Effector CD4-positive, alpha-beta T cell (primary cell): ENCODE results near the gene ATXN2.
A peak's percentile ranks its signal among the peaks of the same experiment; 100 is the strongest.
"Not testable (repeated sequence)": the region's sequence is repeated elsewhere in the genome, so short reads cannot be mapped to it uniquely, and the experiment has no call there.

Experiments
- DNase-seq: peaks from one replicate; pipeline ENCODE4 v3.0.0-alpha.2; 2020

Gene ATXN2

DNA sequence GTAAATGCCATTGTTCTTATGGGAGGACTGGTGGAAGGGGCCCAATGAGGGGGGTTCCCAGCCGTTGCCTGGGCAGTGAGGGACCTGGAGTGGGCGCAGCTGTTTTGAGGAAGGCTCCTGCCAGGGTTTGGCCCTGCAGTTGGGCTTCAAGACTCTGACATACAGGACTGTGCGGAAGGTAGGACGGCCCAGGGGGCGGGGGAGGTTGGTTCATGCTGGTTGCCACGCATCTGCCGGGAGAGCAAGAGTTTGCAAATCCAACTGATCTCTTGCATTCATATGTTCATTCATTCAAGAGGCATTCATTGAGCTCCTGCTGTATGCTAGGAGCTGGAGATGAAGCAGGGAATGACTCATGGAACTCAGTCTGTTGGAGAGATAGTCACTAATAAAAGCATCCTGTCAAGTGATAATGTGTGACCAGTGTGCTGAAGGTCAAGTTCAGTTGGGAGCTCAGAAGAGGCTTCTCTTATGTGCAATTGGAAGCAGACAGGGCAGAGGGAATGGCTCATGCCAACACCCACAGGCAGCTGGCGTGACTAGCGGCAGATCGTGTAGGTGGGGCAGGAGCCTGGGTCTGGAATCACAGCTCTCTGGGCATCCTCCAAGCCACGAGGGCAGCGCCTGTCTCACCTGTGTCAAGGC, 185.6 kb downstream of the ATXN2 start:
- no peak for DNase-seq

DNA sequence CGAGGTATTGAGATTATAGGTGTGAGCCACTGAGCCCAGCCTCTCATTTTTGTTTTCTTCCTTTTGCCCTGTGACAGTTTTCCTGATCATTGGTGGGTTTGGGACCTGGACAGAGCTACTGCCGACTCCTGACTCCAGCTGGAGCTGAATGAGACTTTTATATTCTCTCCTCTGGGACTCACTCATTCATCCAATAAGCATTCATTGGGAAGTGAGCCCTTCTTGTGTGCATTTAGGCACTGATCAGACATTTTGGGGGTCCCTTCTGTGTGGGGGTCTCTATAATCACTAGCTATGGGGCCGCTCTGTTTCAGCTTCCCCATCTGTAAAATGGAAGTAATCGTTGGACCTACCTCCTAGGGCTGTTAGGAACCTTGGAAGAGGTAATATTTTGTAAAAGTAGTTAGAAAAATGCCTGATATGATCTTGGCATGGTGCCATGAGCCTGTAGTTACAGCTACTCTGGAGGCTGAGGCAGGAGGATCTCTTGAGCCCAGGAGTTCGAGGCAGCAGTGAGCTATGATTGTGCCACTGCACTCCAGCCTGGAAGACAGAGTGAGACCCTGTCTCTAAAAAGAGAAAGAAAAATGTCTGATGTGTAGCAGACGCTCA, 186.2 kb downstream of the ATXN2 start:
- DNase-seq = no peak

DNA sequence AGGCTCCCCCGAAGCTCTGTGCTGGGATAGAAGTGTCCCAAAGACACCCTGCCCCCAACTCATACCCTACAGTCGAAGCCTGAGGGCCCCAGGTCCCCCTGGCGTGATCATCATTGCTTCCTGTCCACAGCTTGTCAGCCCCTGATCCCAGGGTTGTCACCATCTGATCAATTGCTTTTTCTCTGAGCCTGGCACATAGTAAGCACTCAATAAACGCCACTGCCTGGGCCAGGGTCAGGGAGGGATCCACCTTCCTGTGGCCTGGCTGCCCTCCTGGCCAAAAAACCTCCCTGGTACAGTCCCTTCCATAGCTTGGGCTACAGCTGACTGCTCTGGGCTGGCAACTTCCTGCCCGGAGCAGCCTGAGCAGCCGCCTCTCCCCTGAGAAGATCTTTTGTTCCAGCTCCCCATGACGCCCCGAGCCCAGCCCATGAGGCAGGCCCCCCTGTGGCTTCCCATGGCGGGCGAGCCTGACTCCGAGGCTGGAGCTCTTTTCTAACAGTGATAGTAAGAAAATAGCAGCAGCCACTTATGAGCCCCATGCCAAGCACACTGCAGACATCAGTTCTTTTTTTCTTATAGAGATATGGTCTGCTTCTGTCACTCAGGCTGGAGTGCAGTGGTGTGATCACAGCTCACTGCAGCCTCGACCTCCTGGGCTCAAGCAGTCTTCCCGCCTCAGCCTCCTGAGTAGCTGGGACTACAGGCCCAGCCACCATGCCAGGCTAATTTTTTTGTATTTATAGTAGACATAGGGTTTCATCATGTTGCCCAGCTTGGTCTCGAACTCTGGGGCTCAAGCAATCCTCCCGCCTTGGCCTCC, 186.9 kb downstream of the ATXN2 start:
- no peak for DNase-seq

DNA sequence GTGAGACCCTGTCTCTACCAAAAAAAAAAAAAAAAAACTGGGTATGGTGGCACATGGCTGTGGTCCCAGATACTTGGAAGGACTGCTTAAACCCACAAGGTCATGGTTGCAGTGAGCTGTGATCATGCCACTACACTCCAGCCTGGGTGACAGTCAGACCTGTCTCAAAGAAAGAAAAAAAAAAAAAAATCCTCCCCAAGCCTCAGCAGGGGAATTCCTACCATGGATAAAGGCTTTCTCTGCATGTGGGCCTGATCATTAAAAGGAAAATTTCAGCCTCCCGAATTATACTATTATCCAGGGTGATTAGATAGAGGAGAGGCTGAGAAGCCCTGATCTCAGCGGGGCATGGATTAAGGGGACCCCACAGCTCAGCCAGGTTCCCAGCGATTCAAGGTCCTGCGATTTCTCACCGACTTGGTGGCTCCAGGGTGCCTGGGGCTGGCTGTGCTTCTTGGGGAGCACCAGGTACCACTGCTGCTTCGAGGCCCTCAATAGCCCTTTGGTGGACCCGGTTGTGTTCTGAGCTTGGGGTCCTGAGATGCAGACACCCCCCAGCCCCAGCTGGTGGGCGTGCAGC, 187.8 kb downstream of the ATXN2 start:
- no peak for DNase-seq

DNA sequence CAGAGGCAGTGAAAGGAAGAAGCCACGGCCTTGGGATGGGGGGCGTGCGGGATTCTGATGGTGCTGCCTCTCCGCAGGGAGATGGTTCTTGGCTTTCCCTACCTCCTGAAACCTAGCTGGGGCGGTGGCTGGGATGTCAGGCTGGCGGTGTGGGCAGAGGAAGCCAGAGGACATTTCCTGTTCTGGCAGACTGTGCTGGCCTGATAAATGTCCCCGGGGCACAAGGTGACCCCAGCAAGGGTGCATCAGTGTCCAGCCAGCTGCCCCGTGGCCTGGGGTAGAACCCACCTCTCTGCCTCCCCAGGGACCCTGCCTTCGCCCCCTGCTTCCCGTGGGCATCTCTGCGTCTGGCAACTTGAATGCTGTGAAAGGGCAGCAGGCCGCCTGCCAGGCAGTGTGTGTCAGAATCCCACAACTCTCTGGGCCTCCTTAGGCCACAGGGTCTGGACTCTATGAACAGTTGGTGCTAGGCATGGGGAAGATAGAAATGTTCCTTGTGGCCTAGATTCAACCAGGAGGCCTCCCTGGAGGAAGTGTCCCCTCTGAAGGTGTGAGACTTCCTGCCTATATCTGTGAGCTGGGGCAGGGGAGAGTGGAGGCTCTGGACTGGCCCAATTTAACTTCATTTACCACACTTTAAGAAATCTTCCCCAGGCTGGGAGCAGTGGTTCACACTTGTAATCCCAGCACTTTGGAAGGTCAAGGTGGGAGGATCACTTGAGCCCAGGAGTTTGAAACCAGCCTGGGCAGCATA, 188.5 kb downstream of the ATXN2 start:
- no peak for DNase-seq

DNA sequence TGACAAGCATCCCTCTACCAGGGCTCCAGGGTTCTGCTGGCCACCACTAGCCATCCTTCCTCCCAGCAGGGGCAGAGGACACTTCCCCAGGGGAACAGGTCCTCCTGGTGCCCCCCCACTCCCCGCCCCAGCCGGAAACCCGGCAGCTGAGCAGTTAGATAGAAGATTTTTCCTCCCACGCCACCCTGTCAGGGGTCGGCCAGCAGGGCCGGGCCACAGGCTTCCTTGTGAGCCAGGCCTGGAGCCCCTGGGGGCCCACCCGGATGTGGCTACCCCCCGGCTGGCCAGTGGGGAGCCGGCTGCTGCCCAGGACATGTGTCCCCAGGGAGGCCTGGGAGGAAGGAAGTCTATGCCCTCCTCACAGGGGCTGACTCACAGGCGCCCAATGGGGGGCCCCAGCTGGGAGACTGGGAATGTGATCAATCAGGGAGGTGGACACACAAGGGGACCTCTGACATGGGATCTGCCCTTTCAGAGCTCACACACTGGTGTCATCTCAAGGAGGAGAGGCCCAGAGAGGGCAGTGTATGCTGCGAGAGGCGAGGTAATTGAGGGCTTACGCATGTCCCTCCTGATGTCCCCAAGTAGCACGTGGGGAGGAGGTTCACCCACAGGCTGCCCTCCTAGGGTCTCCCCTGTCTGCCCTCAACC, 189.2 kb downstream of the ATXN2 start:
- DNase-seq = no peak

DNA sequence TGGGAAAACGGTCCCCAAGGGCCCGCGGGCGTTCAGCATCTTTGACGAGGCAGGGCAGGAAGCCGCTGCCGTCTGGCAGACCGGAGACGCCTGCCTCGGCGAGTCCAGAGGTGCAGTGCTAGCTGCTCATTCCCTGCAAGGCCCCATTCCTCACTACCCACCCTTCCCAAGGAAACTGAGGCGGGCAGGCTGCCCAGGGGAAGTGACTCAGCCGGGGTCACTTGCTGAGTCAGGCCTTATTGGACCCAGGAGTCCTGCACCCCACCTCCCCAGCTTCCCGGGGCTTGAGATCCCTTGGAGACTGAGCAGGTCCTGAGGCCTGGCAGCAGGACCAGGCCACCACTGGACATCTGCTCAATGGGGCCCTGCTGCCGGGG, 189.7 kb downstream of the ATXN2 start:
- DNase-seq = no peak

DNA sequence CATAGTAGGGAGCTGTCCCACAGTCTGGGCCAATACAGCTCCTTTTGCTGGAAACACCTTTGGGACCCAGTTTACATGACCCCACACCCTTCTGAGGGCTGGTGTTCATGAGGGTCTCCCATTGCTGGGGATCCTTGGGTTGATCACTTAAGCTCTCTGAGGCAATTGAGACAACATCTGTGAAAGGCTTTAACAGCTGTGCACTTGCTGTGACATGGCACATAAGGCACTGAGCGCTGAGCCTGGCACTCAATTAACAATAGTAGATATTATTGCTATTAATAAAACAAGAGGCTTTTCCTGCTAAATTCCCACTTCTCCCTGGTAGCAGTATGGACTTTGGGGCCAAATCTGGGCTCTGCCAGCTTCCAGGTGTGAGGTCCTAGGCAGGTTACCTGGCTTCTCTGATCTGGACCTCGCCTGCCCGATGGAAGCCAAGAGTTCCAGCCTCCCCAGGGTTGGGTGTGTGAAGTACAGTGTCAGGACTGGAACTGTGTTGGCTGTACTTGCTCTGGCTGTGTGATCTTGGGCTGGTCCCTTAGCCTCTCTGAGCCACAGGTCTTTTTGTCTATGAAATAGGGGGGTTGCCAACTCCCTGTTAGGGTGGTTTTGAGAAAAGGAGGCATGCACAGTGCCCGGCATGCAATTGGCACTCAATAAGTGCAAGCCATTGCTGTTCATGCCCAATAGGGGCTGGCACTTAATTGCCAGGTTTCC, 190.3 kb downstream of the ATXN2 start:
- DNase-seq = no peak

DNA sequence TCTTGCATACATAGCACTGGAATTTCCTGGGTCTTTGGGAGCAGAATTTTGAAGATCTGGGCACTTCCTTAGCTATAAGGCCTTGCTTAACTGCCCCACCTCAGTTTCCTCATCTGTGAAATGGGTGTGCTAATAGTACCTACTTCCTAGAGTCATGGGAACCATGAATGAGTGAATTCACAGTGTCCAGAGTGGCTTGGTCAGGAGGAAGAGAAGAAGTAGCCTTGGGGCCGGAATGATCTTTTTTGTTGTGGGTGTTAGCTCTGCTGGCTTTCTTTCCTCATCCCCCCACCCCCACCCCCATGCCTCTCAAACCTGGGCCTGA, 191.0 kb downstream of the ATXN2 start:
- no peak for DNase-seq

DNA sequence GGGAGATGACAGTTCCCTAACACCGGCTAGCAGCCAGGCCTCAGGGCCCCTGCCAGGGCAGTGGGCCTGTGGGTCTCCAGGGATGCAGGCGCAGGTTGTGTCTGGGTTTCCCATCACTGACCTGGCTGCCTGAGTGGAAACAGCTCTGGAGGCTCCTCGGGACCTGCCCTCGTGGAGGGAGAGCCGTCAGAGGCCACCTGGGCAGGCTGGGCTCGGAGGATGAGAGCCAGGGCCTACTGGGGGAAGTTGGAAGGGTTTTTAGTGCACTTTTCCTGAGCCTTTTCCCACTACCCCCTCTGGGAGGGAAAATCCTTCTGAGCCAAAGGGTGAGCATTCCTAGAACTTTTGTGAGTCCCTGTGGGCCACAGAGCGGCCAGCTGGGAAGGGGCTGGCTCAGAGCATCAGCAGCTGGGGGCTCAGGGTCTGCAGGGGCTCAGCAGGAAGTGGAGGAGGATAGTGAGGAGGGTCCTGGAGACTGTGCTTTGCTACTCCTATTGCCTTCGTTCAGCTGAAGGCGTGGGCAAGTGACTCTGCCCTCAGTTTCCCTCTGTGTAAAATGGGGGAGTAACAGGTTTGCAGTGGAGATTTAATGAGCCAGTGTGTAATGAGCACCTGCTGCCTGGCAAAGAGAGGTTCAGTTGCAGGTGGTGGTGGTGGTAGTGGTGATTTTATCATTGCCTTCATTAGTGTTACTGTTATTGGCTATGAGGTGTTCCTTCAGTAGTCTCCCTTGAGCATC, 191.6 kb downstream of the ATXN2 start:
- DNase-seq = no peak

DNA sequence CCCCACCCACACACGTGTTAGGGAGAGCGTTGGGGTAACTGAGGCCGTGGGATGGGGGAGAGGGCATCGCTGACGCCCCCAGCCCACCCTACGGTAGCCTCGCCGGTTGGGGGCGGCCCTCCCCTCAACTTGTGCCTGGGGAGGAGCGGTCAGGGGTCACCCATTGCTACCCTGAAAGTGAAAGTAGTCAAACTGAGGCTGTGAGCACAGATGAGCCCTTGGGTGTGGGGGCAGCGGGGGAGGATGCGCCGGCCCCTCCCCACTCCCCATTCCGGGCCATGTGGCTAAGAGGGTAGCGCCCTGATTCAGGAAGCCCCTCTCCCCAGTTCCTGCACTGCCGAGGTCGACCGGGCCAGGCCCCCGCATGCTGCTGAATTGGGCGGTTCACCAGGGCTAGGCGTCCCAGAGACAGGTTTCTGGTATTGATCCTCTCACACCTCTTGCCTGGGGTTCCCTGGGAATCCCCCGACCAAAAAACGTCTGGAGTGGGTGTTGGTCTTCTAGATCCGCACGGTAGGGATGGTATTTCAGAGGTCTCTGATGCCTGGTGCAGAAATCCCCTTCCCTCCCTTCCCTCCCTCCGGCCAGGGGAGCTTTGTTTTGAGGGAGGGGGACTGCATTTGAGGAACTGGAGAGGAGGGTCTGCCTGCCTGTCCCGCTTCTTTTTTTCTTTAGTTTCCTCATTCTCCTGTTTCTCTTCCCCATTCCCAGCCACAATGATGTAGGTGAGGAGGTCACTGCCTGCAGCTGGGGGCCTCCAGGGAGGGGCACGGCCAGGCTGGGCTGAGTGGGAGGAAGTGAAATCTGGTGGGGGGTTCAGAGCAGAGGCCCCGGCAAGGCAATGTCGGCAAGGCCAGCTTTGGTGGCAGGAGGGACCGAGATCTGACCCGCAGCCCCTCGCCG, 192.4 kb downstream of the ATXN2 start:
- DNase-seq = peak; percentile 51

DNA sequence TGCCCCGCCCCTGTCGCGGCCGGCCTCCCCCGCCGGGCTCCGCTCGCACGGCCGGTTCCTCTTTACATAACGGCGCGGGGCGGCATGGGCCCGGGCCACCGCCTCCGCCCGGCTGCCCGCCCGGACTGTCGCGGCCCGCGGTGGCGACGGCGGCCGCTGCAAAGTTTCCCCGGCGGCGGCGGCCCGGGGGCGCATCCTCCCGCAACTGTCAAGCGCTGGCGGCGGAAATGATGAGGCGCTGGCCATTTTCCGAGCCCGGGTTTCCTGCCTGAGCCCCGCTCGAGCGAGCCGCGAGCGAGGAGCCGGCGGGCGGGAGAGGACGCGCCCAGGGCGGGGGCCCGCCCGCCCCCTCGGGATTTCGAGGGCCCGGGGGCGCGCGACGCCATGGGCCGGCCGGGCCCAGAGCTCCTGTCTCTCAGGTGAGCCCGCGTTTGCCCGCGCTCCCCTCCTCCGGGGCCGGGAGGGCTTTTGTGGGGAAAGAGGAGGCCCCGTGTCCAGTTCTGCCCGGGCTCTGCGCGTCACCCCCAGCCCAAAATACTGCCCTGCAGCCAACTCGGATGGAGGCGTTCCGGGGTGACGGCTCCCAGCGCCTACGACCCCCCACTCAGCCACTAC, 193.1 kb downstream of the ATXN2 start, which contains the start of gene SH2B3:
Gene SH2B3 (plus strand): TSS at position 65 of the 615 bp plus-strand sequence. CDS start 12,223 bp downstream, outside the sequence.
- DNase-seq = peak; percentile 75

DNA sequence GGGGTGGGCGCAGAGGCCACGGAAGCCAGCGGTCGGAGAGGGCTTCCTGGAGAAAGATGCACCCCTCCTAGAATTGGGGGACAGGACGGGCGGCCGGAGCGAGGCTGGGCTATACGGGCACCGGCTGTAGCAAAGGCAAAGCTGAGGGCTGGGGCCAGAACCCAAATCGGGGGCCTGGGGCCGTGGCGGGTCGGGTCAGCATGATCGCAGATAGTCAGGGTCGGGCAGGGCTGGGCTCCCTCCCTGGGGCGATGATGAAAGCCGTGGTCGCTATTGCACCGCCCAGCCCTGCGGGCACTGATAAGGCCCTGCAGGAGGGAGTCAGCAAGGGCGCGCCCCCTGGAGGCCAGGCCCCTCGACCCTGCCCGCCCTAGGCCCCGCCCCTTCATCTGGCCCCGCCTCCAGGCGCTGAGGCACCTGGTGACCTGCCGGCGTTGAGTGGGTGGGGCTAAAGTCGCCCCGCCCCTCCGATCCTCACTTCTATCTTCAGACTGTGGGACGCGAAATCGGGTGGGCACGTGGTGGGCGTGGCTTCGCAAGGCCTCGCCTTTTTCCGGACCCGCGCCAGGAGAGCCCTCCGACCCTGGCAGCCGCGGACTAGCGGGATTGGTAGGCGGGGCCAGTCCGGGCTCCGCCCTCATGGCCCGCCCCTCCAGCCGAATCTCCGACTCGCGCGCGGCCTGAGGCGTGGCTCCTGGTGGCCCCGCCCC, 193.8 kb downstream of the ATXN2 start:
- peak; percentile 98 for DNase-seq

DNA sequence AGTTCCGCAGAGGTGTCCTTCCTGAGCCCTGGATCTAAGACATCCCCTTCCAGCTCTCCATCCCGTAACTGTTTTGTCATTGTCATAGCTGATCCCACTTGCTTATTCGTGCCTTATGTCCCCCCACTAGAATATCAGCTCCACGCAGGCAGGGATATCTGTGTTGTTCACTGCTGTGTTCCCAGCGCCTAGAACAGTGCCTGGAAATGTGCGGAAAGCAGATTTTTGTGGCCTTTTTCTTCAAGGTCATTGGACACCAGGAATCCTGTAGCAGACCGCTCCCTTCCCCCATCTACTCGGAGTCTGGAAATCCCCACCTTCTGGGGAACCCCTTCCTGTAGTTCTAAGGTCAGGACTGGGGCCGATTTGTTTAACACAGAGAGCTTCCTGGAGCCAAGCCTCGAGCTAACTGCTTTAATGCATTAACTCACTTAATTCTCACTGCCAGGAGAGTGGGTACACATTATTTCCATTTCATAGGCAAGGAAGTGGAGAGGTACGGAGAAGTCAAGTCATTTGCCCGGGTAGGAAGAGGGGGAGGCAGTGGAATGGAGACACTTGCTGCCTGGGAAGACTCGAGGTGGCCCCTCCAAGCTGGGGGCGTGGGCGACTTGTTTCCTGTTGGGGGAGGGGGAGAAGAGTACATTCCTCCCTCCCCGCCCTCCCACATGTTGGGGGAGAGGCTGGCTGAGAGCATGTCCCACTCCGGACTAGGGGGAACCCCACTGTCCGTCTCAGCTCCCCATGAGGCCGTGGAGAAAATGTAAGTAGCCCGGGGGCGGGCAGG, 194.6 kb downstream of the ATXN2 start:
- no peak for DNase-seq

DNA sequence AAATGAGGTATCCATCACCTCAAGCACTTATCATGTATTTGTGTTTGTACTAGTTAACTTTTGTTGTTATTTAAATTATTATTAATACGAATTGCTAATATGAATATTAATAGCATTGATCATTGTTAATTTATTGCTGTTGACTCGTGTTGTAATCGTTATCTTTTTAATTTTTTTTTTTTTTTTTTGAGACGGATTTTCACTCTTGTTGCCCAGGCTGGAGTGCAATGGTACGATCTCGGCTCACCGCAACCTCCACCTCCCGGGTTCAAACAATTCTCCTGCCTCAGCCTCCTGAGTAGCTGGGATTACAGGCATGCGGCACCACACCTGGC, 196.7 kb downstream of the ATXN2 start:
- DNase-seq = not testable (repeated sequence)
